Ishikawa (cell line): Measurements from ENCODE around the gene TMEM52B.

Experiments used
- CEBPB ChIP-seq: IDR thresholded peaks from 2 replicates; pipeline ENCODE4 v1.6.1; 2012
- CREB1 ChIP-seq: IDR thresholded peaks from 2 replicates; pipeline ENCODE4 v1.6.1; 2012; ENCODE audit warnings: low read depth
- EGR1 ChIP-seq: IDR thresholded peaks from 2 replicates; pipeline ENCODE4 v1.6.1; 2012
- EP300 ChIP-seq: IDR thresholded peaks from 2 replicates; pipeline ENCODE4 v1.6.1; 2012; ENCODE audit warnings: borderline replicate concordance
- FOXM1 ChIP-seq: IDR thresholded peaks from 2 replicates; pipeline ENCODE4 v1.6.1; 2012; ENCODE audit warnings: low read depth, borderline replicate concordance
- NFIC ChIP-seq: IDR thresholded peaks from 2 replicates; pipeline ENCODE4 v1.6.1; 2012
- RAD21 ChIP-seq: IDR thresholded peaks from 2 replicates; pipeline ENCODE4 v1.6.1; 2012; ENCODE audit warnings: low read depth
- REST ChIP-seq: IDR thresholded peaks from 2 replicates; pipeline ENCODE4 v1.6.1; 2012; ENCODE audit warnings: low read depth, mild to moderate bottlenecking
- TAF1 ChIP-seq: IDR thresholded peaks from 2 replicates; pipeline ENCODE4 v1.6.1; 2012; ENCODE audit warnings: low read depth, mild to moderate bottlenecking
- TCF12 ChIP-seq: IDR thresholded peaks from 2 replicates; pipeline ENCODE4 v1.6.1; 2012; ENCODE audit warnings: low read depth
- TEAD4 ChIP-seq: IDR thresholded peaks from 2 replicates; pipeline ENCODE4 v1.6.1; 2012
- USF1 ChIP-seq: IDR thresholded peaks from 2 replicates; pipeline ENCODE4 v1.6.1; 2012
- YY1 ChIP-seq: IDR thresholded peaks from 2 replicates; pipeline ENCODE4 v1.6.1; 2012; ENCODE audit warnings: low read depth
- ZBTB7A ChIP-seq: IDR thresholded peaks from 2 replicates; pipeline ENCODE4 v1.6.1; 2012; ENCODE audit warnings: low read depth
- TF ChIP-seq, protein P1 (sequence below): IDR thresholded peaks from 2 replicates; pipeline ENCODE4 v1.6.1; 2012

TMEM52B gene

DNA sequence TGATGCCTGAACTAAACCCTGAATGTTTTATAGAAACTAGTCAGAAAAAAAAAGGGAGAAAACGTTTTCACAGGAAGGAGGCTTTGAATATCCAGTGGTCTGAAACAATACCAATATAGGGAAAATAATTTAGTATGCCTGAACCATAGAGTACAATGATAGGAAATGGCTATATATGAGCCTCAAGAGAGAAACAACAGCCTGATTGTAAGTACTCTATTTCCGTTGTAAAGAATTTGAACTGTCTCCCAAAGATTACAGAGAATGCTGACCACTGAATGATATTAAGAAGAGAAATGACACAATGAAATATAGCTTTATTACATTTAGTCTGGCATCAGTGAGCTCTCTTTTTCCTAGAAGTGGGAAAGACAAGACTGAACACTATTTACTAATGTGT, 28.3 kb downstream of the TMEM52B start:
- TF ChIP-seq TAF1 = no peak
- TF ChIP-seq EP300 = no peak
- no peak for TF ChIP-seq RAD21
- no peak for TF ChIP-seq TEAD4
- TF ChIP-seq EGR1 = no peak
- TF ChIP-seq USF1 = no peak
- no peak for TF ChIP-seq NFIC
- TF ChIP-seq, protein P1, sequence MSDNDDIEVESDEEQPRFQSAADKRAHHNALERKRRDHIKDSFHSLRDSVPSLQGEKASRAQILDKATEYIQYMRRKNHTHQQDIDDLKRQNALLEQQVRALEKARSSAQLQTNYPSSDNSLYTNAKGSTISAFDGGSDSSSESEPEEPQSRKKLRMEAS = no peak
- no peak for TF ChIP-seq REST
- no peak for TF ChIP-seq TCF12
- TF ChIP-seq CEBPB = no peak
- no peak for TF ChIP-seq YY1
- TF ChIP-seq ZBTB7A = no peak
- TF ChIP-seq FOXM1 = no peak
- TF ChIP-seq CREB1 = no peak

- no peak for TF ChIP-seq TEAD4
- TF ChIP-seq TCF12 = no peak
- TF ChIP-seq, protein P1 = no peak
- no peak for TF ChIP-seq USF1
- TF ChIP-seq EGR1 = no peak
- no peak for TF ChIP-seq ZBTB7A
- TF ChIP-seq CREB1 = no peak
- TF ChIP-seq NFIC = no peak
- no peak for TF ChIP-seq FOXM1
- no peak for TF ChIP-seq REST
- no peak for TF ChIP-seq RAD21
- no peak for TF ChIP-seq YY1
- TF ChIP-seq TAF1 = no peak
- TF ChIP-seq CEBPB = no peak
- TF ChIP-seq EP300 = no peak
Observed at GRCh38 chr12:10210225-10210624, 31.4 kb downstream of the TMEM52B start.

DNA sequence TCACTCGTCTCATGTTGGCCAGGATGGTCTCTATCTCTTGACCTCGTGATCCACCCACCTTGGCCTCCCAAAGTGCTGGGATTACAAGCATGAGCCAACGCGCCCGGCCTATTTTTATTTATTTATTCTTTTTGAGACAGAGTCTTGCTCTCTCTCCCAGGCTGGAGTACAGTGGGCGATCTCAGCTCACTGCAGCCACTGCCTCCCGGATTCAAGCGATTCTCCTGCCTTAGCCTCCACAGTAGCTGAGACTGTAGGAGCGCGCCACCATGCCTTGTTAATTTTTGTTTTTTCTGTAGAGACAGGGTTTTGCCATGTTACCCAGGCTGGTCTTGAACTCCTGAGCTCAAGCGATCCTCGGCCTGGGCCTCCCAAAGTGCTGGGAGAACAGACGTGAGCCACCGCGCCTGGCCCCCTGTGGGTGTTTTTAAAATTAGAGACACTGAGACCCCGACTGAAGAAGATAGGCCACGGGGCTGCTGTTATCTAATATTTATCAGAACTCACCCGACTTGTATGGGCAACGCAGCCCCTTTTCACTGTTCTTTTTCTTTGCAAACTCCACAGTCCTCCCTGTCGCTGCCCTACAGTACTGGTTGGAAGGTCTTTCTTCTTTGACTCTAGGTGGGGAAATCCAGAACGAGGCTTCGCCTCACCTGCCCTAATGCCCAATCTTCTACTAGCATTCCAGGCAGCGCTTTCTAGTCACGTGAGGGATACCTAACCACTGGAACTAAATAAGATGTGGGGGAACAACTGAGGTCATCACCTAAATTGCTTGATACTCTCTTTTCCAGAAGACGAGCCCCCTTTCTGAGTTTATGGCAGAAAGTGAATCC, 32.5 kb downstream of the TMEM52B start:
- TF ChIP-seq CEBPB = no peak
- TF ChIP-seq TCF12 = no peak
- TF ChIP-seq ZBTB7A = no peak
- TF ChIP-seq RAD21 = no peak

DNA sequence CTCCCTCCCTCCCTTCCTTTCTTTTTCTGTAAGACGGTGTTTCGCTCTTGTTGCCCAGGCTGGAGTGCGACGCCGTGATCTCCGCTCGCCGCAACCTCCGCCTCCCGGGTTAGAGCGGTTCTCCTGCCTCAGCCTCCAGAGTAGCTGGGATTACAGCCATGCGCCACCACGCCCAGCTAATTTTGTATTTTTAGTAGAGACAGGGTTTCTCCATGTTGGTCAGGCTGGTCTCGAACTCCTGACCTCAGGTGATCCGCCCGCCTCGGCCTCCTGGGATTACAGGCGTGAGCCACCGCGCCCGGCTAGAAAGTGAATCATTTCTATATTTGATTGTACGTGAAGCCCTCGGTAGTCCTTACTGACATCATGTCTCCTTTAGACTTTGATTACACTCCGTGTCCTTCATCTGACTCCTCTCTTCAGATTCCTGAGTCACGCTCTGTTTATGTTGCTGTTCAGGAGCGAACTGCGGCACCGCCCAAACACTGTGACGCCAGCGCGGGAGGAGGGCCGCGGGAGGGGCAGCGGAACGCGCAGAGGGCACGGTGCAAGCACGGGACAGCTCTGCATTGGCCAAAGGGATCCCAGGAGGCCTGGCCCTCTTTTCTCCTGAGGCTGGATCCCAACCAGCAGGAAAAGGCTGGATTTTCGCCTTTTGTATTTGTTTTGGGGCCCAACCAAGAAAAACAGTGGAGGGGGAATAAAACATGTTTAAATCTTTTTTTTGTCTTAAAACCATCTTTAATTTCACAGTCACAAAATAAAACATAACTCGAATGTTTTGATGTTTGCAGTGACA, 33.3 kb downstream of the TMEM52B start:
- TF ChIP-seq NFIC = no peak; the same call in 1 of the 2 replicates
- peak; percentile 24; the same call in 1 of the 2 replicates for TF ChIP-seq EP300
- TF ChIP-seq CREB1 = peak; percentile 81
- TF ChIP-seq USF1 = 0 out of 2 replicates have a peak, but pooled peaks have one; percentile 55
- no peak for TF ChIP-seq TAF1
- no peak for TF ChIP-seq REST
- TF ChIP-seq FOXM1 = no peak
- peak; percentile 51 for TF ChIP-seq TCF12
- peak; percentile 70; the same call in 1 of the 2 replicates for TF ChIP-seq TEAD4
- TF ChIP-seq, protein P1 = peak; percentile 75
- TF ChIP-seq CEBPB = no peak
